HG02798 (cell line): Measurements from ENCODE around the gene PDE7B.
"Not testable (repeated sequence)": the region's sequence is repeated elsewhere in the genome, so short reads cannot be mapped to it uniquely, and the experiment has no call there.

Source experiments
- ATAC-seq: cut with Tn5 transposase; IDR thresholded peaks from one replicate; pipeline ENCODE4 v1.9.1; 2021; ENCODE audit warnings: mild to moderate bottlenecking; ENCODE audit not compliant: unreplicated experiment, poor library complexity

PDE7B gene

GRCh38 chr6:136213012-136213539 is 361.6 kb downstream of the PDE7B start:
- ATAC-seq, result no peak

DNA sequence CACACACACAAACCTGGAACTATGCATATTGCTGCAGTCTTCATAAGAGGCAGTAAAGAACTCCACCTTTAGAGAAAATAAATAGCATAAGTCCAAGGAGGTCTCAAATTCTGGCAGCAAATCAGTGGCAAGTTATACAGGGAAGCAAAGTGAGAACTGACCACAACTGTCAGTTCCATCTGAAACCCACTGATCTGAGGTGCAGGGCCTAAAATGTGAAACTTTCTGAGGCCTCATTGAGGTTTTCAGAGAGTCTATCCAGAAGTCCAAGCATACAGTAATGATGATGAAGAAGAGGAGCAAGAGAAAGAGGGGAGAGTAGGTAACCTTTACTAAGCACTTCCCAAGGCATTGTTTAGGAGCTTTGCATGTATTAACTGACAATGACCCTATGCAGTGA is 362.4 kb downstream of the PDE7B start:
- ATAC-seq, result no peak

GRCh38 chr6:136216503-136217401 is 365.3 kb downstream of the PDE7B start:
- ATAC-seq, result no peak

DNA sequence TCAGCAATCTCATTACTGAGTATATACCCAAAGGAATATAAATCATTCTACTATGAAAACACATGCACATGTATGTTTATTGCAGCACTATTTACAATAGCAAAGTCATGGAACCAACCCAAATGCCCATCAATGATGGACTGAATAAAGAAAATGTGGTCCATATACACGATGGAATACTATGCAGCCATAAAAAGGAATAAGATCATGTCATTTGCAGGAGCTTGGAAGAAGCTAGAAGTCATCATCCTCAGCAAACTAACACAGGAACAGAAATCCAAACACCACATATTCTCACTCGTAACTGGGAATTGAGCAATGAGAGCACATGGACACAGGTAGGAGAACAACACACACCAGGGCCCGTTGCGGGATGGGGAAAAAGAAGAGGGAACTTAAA is 373.5 kb downstream of the PDE7B start:
- not testable (repeated sequence) for ATAC-seq

DNA sequence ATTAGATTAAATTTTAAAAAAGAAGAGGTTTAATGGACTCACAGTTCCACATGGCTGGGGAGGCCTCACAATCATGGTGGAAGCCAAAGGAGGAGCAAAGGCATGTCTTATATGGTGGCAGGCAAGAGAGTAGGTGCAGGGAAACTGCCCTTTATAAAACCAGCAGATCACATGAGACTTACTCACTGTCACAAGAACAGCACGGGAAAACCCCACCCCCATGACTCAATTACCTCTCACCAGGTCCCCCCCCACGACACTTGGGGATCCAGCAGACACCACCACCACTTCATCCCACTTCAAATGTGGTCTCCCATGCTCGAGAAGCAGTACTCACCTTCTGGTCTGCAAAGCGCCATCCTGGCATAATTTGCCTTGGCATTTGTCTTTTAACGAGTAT is 374.0 kb downstream of the PDE7B start:
- no peak for ATAC-seq

DNA sequence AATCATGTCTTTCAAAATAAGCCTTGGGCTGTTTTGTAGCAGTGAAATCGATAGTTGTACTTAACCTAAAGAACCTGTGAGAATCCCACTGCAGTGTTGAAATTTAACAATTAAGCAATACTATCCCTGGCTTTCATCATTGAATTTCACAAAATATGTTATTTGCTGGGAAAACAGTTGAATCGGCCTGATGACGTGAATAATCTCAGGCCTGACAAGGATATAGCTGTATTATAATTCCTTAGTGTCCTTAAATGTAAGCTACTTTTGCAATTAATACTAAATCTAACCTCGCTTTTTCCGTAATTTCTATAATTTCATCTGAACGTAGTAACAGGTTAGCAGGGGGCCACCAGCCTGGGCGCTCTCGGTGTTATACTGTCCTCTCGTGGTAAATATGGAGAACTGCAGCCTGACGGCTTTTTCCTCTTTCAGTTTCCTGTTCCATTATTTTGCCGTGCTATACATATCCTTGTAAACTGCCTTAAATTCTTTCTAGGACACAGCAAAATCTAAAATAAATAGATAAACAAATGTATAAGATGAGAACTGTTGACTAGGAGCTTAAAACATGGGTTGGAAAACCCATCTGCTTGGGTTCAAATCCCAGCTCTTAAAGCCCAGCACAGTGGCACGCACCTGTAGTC is 374.6 kb downstream of the PDE7B start:
- peak; percentile 79 for ATAC-seq

- ATAC-seq, result peak; percentile 12
Observed at GRCh38 chr6:136226674-136227377, 375.3 kb downstream of the PDE7B start.

- peak; percentile 49 for ATAC-seq
Observed at GRCh38 chr6:136228814-136229213, 377.3 kb downstream of the PDE7B start.

DNA sequence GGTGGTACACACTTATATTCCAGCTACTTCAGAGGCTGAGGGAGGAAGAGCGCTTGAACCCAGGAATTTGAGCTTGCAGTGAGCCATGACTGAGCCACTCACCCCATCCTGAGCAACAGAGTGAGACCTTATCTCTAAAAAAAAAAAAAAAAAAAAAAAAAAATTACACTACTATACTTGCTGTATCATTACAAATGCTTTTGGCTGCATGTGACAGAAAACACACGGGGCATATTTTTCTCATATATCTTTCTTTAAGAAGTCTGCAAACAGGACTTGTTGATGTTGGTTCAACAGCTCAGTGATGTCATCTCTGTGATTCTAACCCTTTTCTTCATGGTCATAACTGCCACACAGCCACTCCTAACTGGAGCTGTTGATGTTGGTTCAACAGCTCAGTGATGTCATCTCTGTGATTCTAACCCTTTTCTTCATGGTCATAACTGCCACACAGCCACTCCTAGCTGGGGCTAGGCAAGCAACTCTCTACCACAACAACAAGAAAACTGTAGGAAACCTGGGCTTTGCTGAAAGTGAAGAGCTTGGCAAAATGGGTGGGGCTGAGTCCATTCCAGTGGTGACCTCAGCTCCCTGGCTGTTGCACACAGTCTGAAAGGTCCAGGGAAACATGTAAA is 378.8 kb downstream of the PDE7B start:
- ATAC-seq, result no peak

DNA sequence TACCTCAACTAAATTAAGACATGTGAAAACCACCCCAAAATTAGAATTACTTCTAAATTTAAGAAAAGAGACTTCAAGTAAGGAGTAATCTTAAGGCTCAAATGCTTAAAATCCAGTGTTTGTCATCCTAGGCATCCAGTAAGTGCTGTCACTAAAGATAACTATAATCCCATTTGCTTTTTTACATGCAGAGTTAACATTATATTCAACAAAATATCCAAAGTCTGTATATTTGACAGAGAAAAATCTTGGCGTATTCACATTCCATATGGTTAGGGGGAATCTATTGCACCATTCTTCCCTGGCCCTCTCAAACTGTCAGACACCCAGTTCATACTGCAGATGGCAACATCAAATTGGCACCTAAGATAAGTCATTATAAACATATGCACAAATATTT is 381.2 kb downstream of the PDE7B start:
- no peak for ATAC-seq

DNA sequence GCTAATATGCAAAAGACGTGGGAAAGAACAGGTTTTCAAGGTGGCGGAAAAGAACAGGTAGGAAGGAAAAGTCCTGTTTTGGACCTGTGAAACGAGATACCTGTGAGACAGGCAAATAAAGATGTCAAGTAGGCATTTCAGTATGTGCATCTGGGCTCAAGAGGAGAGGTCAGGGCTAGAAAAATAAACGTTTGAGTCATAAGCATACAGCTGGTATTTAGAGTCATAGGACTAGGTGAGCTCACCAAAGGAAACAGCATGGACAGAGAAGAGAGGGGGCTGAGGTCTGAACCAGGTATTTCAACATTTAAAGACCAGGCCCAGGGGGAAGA is 383.7 kb downstream of the PDE7B start:
- ATAC-seq, result no peak

GRCh38 chr6:136236466-136237293 is 385.2 kb downstream of the PDE7B start:
- no peak for ATAC-seq

GRCh38 chr6:136244061-136244616 is 392.6 kb downstream of the PDE7B start:
- no peak for ATAC-seq
